ENCODE measurements around the gene UNC80. TPM values are rescaled to one million over a fixed set of nuclear protein-coding genes. Genes with fewer than 3 reads are reported as not detected.

The UNC80 gene
- polyA plus RNA-seq, 1 donor (not counting 4 experiments of a cell fraction or from before 2014, with no cell fraction given), result 0.13 TPM

- TF ChIP-seq CTCF (optimal IDR thresholded peaks at IDR 0.05 in 1 of 3, IDR thresholded peaks at IDR 0.05 in 1 of 3, conservative IDR thresholded peaks at IDR 0.05 in 1 of 3; ENCODE audit: extremely low read depth in 1 of 3, insufficient read depth in 2 of 3, low read length in 3 of 3), result no peak
- no peak for TF ChIP-seq EZH2 (IDR thresholded peaks at IDR 0.05; ENCODE audit: low read length)
- FAIRE-seq (no peak), DNase-seq (ENCODE audit: low read depth, low spot score) (no peak)
- Histone ChIP-seq H4K20me1 (ENCODE audit: control insufficient read depth, extremely low read depth, insufficient read depth, low read length) (no peaks in the 10 kb centered on the region), H3K27ac (ENCODE audit: control insufficient read depth, insufficient read depth, low read length) (no peak overlapping the region), H3K4me3 (ENCODE audit: control insufficient read depth in 2 of 3, extremely low read depth in 1 of 3, insufficient read depth in 2 of 3, low read depth in 1 of 3, low read length in 3 of 3) (no peak overlapping the region), H3K9me3 (ENCODE audit: control insufficient read depth, low read depth, low read length) (no peaks in the 10 kb centered on the region), H3K4me2 (ENCODE audit: control insufficient read depth, extremely low read depth, insufficient read depth, low read depth, low read length) (no peak overlapping the region), H3K9me1 (ENCODE audit: control insufficient read depth, extremely low read depth, insufficient read depth, low read length) (no peaks in the 10 kb centered on the region), H3K27me3 (ENCODE audit: control insufficient read depth, extremely low read depth, insufficient read depth, low read length) (no peaks in the 10 kb centered on the region), H3K79me2 (ENCODE audit: control insufficient read depth, insufficient read depth, low read length) (no peaks in the 10 kb centered on the region), H3K4me1 (ENCODE audit: control insufficient read depth, extremely low read depth, insufficient read depth, low read length) (no peaks in the 10 kb centered on the region), H3K9ac (ENCODE audit: control insufficient read depth, extremely low read depth, insufficient read depth, low read length) (no peak overlapping the region), H2AFZ (ENCODE audit: control insufficient read depth, low read length) (no peak overlapping the region), H3K36me3 (ENCODE audit: control insufficient read depth in 2 of 2, extremely low read depth in 1 of 2, insufficient read depth in 2 of 2, low read length in 2 of 2) (no peaks in the 10 kb centered on the region)
- dilution Hi-C loops (cut with MboI; ENCODE audit: extremely low pct_ligation_motif_present, low sequenced_read_pairs), result no loop called here
Measured at GRCh38 chr2:209985874-209986273, 214.2 kb downstream of the UNC80 start.

GRCh38 chr2:209986415-209986814 lies 214.8 kb downstream of the UNC80 start:
- dilution Hi-C loops (cut with MboI; ENCODE audit: extremely low pct_ligation_motif_present, low sequenced_read_pairs), result no loop called here

More at GRCh38 chr2:209986415-209986814, 214.8 kb downstream of the UNC80 start:
- Histone ChIP-seq H3K4me3 (ENCODE audit: control insufficient read depth in 2 of 3, extremely low read depth in 1 of 3, insufficient read depth in 2 of 3, low read depth in 1 of 3, low read length in 3 of 3) (no peak overlapping the region), H3K36me3 (ENCODE audit: control insufficient read depth in 2 of 2, extremely low read depth in 1 of 2, insufficient read depth in 2 of 2, low read length in 2 of 2) (no peaks in the 10 kb centered on the region), H3K27me3 (ENCODE audit: control insufficient read depth, extremely low read depth, insufficient read depth, low read length) (no peaks in the 10 kb centered on the region), H3K9me1 (ENCODE audit: control insufficient read depth, extremely low read depth, insufficient read depth, low read length) (no peaks in the 10 kb centered on the region), H3K9ac (ENCODE audit: control insufficient read depth, extremely low read depth, insufficient read depth, low read length) (no peak overlapping the region), H3K79me2 (ENCODE audit: control insufficient read depth, insufficient read depth, low read length) (no peaks in the 10 kb centered on the region), H2AFZ (ENCODE audit: control insufficient read depth, low read length) (no peak overlapping the region), H3K27ac (ENCODE audit: control insufficient read depth, insufficient read depth, low read length) (no peak overlapping the region), H3K4me2 (ENCODE audit: control insufficient read depth, extremely low read depth, insufficient read depth, low read depth, low read length) (no peak overlapping the region), H4K20me1 (ENCODE audit: control insufficient read depth, extremely low read depth, insufficient read depth, low read length) (no peaks in the 10 kb centered on the region), H3K4me1 (ENCODE audit: control insufficient read depth, extremely low read depth, insufficient read depth, low read length) (no peaks in the 10 kb centered on the region), H3K9me3 (ENCODE audit: control insufficient read depth, low read depth, low read length) (no peaks in the 10 kb centered on the region)
- TF ChIP-seq CTCF (optimal IDR thresholded peaks at IDR 0.05 in 1 of 3, IDR thresholded peaks at IDR 0.05 in 1 of 3, conservative IDR thresholded peaks at IDR 0.05 in 1 of 3; ENCODE audit: extremely low read depth in 1 of 3, insufficient read depth in 2 of 3, low read length in 3 of 3) (no peak), EZH2 (IDR thresholded peaks at IDR 0.05; ENCODE audit: low read length) (no peak)
- FAIRE-seq (no peak), DNase-seq (ENCODE audit: low read depth, low spot score) (no peak)

Measured in keratinocyte (primary cell).